Tibial artery (tissue), 4 donors: ENCODE results near the gene CFAP107.

Experiments
- DNase-seq, 2 donors: peaks; one replicate each; pipeline ENCODE4 v3.0.0-alpha.2; 2019
- H3K27ac ChIP-seq, 2 donors: fragments of 200-600 bp; sonication (generic) in 1 of 2; 1 replicate in 1 of 2; 2 replicates in 1 of 2; pipeline ENCODE4 v1.5.1; 2018 to 2019; ENCODE audit warnings: mild to moderate bottlenecking in 1 of 2
- H3K27me3 ChIP-seq, 2 donors: fragments of 200-600 bp; sonication (generic) in 1 of 2; one replicate each; pipeline versions ENCODE4 v1.5.1 to v1.6.0; 2016 to 2019
- H3K36me3 ChIP-seq, 3 donors: fragments of 200-600 bp; sonication (generic) in 2 of 3; one replicate each; pipeline ENCODE4 v1.5.1; 2016 to 2019; ENCODE audit warnings: mild to moderate bottlenecking in 2 of 3
- H3K4me1 ChIP-seq, 4 donors: fragments of 200-600 bp; sonication (generic) in 2 of 4; 1 replicate in 3 of 4; 2 replicates in 1 of 4; pipeline ENCODE4 v1.5.1; 2016 to 2019
- H3K4me3 ChIP-seq, 2 donors: fragments of 200-600 bp; sonication (generic) in 1 of 2; 1 replicate in 1 of 2; 2 replicates in 1 of 2; pipeline ENCODE4 v1.5.1; 2018 to 2019; ENCODE audit warnings: mild to moderate bottlenecking in 2 of 2
- H3K9me3 ChIP-seq, 3 donors: fragments of 200-600 bp; sonication (generic) in 1 of 3; one replicate each; pipeline ENCODE4 v1.5.1; 2016 to 2019
- intact Hi-C: fragments of 100-400 bp; cut with DNase I; formaldehyde crosslinking; loops from one replicate; pipeline ENCODE4 v1.15.0; 2023; ENCODE audit warnings: low total_unique reads
- TF ChIP-seq, protein P1 (sequence below), 2 experiments: fragments of 200-600 bp in 1 of 2; fragments of 450-650 bp in 1 of 2; IDR thresholded peaks; one replicate each; pipeline ENCODE4 v1.5.1; 2017 to 2019; ENCODE audit warnings: antibody characterized with exemption in 2 of 2, mild to moderate bottlenecking in 1 of 2, moderate library complexity in 1 of 2

Gene CFAP107

DNA sequence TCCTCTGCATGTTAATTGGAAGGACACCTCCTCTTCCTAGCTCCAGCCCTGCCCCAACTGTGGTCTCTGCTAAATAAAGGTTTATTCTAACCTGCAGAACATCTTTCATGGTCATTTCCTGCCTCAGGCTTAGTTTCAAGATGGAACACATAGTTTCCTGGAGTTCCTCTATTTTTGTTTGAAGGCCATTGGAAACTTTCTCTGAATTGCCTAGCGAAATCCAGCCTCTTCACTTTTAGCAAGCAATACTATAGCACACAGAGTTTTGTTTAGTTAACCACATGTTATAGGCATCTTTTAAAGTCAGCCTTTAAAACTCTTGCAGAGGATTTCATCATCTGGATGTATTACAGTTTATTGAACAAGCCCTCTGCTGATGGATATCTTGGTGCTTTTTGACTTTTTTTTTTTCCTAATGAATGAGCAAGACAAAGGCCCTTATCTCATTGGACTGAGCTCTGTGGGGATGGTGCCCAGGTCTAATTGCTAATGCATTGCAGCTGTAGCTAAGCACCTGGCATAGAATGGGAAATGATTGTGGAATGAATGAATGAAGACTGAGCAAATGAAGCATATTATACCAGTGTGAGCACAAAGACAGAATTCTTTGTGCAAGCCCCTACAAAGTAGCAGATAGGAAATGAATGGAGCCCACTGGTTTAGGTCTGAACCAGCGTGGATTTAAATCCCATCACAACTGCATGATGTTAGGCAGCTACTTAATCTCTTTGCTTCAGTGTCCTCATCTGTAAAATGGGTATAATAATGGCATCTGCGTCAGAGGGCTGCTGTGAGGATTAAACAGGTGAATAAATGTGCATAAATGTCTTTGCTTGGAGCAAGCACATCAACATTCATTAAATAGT is 641 bp upstream of the CFAP107 start:
- no peak overlapping the region for H3K4me3 ChIP-seq
- H3K27ac ChIP-seq = no peak overlapping the region
- peaks cover 0 to 3% (median 0%) of the 10 kb centered on the region in 3 donors for H3K36me3 ChIP-seq
- no peaks in the 10 kb centered on the region for H3K4me1 ChIP-seq
- DNase-seq = no peak
- TF ChIP-seq, protein P1, sequence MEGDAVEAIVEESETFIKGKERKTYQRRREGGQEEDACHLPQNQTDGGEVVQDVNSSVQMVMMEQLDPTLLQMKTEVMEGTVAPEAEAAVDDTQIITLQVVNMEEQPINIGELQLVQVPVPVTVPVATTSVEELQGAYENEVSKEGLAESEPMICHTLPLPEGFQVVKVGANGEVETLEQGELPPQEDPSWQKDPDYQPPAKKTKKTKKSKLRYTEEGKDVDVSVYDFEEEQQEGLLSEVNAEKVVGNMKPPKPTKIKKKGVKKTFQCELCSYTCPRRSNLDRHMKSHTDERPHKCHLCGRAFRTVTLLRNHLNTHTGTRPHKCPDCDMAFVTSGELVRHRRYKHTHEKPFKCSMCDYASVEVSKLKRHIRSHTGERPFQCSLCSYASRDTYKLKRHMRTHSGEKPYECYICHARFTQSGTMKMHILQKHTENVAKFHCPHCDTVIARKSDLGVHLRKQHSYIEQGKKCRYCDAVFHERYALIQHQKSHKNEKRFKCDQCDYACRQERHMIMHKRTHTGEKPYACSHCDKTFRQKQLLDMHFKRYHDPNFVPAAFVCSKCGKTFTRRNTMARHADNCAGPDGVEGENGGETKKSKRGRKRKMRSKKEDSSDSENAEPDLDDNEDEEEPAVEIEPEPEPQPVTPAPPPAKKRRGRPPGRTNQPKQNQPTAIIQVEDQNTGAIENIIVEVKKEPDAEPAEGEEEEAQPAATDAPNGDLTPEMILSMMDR (IDR thresholded peaks at IDR 0.05) = no peak
- peaks cover 0 to 31% (median 17%) of the 10 kb centered on the region in 3 donors for H3K9me3 ChIP-seq
- intact Hi-C loops = no loop called here
- peaks cover 0 to 10% of the 10 kb centered on the region in 2 donors for H3K27me3 ChIP-seq

DNA sequence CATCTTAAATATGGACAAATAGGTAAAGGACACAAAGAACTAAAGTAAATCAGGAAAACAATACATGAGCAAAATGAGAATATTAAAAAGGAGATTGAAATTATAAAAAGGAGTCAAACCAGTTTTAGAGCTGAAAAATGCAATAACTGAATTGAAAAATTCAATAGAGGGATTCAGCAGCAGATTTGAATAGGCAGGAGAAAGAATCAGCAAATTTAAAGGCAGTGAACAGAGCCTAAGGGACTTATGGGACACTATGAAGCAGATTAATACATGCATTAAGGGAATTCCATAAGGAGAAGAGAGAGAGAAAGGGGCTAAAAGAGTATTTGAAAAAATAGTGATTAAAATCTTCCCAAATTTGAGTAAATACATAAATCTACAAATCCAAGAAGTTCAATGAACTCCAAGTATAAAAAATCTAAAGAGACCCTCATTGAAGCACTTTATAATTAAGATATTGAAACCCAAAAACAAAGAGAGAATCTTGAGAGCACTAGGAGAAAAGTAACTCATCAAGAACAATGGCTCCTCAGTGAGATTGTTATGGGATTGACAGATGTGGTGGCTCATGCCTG is 2.9 kb downstream of the CFAP107 start:
- Histone ChIP-seq H3K4me1 (no peaks in the 10 kb centered on the region), H3K27me3 (peaks cover 0 to 4% of the 10 kb centered on the region in 2 donors), H3K9me3 (peaks cover 0 to 31% (median 17%) of the 10 kb centered on the region in 3 donors), H3K36me3 (peaks cover 0 to 3% (median 0%) of the 10 kb centered on the region in 3 donors), H3K4me3 (no peak overlapping the region), H3K27ac (no peak overlapping the region)
- DNase-seq = no peak
- intact Hi-C loops = no loop called here
- TF ChIP-seq, protein P1 (IDR thresholded peaks at IDR 0.05) = no peak

DNA sequence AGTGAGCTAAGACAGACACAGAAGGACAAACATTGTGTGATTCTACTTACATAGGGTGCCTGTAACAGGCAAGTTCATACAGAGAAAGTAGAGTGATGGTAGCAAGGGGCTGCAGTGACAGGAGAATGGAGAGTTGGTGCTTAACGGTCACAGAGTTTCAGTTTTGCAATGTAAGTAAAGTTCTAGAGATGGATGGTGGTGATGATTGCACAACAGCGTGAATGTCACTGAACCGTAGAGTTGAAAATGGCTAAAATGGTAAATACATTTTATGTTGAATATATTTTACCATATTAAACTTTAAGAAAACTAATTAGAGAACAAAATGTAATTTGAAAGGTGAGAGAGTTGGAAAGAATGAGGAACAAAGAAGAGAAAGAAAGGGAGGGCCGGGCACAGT is 8.7 kb downstream of the CFAP107 start:
- peaks cover 0 to 5% of the 10 kb centered on the region in 2 donors for H3K27me3 ChIP-seq
- DNase-seq = no peak
- TF ChIP-seq, protein P1 (IDR thresholded peaks at IDR 0.05) = no peak
- H3K27ac ChIP-seq = no peak overlapping the region
- intact Hi-C loops = no loop called here
- H3K4me1 ChIP-seq = no peaks in the 10 kb centered on the region
- no peaks in the 10 kb centered on the region for H3K36me3 ChIP-seq
- H3K4me3 ChIP-seq = no peak overlapping the region
- H3K9me3 ChIP-seq = peaks cover 0 to 2% (median 0%) of the 10 kb centered on the region in 3 donors

DNA sequence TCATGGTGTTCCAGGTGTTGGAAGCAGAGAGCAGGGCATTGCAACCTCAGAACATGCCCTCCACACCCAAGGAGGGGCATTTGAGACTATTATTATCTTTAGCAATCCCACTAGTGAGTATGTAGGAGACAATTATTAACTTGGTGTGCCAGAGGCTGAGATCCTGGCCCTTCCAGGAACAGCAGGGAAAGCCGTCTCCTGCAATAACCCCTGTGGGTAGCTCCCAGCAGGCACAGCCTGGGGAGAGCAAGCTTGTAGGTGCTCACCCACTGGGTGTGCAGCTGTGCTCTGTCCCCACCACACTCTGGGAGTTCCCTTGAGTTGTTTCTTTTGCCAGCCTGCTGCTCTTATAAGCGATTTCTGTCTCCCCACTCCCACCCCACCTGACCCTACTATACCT is 10.3 kb downstream of the CFAP107 start:
- no peaks in the 10 kb centered on the region for H3K9me3 ChIP-seq
- intact Hi-C loops = no loop called here
- H3K27me3 ChIP-seq = peaks cover 0 to 5% of the 10 kb centered on the region in 2 donors
- TF ChIP-seq, protein P1 (IDR thresholded peaks at IDR 0.05) = no peak
- no peak overlapping the region for H3K27ac ChIP-seq
- H3K36me3 ChIP-seq = no peaks in the 10 kb centered on the region
- H3K4me1 ChIP-seq = no peaks in the 10 kb centered on the region
- DNase-seq = no peak
- H3K4me3 ChIP-seq = no peak overlapping the region

DNA sequence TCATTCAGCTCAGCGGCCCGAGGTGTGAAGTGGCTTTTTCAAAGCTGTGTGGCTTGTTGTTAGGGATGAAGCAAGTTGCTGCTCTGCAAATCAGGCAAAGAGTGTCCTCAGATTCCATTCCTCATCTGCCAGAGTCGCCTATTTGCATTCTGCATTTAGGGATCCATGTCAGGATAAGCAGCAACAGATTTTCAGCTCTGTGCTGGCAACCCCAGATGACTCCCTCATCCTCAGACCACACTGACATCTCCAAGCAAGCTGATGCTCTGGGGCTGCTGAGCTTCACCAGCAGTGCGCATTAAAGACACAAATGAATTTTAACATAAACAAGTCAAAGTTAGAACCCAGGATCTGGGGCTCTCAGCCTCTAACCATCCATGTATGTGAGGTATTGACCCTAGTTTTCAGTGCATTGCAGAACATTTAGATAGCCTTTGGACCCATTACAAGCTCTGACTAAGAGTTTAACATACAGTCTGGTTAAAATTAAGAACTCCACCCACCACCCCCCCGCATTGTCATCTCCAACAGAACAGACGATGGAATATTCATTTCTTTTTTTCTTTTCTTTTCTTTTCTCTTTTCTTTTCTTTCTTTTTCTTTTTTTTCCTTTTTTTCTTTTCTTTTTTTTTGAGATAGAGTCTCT is 10.9 kb downstream of the CFAP107 start:
- intact Hi-C loops = no loop called here
- Histone ChIP-seq H3K4me1 (no peaks in the 10 kb centered on the region), H3K9me3 (no peaks in the 10 kb centered on the region), H3K36me3 (no peaks in the 10 kb centered on the region), H3K27ac (no peak overlapping the region), H3K27me3 (peaks cover 0 to 5% of the 10 kb centered on the region in 2 donors), H3K4me3 (no peak overlapping the region)
- no peak for DNase-seq
- TF ChIP-seq, protein P1 (IDR thresholded peaks at IDR 0.05) = no peak
